Suprapubic skin (tissue), 4 donors: Measurements from ENCODE around the gene FAM32A. TPM values are rescaled to one million over a fixed set of nuclear protein-coding genes. Genes with fewer than 3 reads are reported as not detected.

Source experiments
- DNase-seq, 2 donors: peaks; one replicate each; pipeline ENCODE4 v3.0.0-alpha.2; 2019; ENCODE audit warnings: low spot score in 2 of 2
- H3K27ac ChIP-seq: fragments of 200-600 bp; sonication (generic); one replicate; pipeline ENCODE4 v1.5.1; 2019
- H3K27me3 ChIP-seq: fragments of 200-600 bp; sonication (generic); one replicate; pipeline ENCODE4 v1.5.1; 2019
- H3K36me3 ChIP-seq: fragments of 200-600 bp; sonication (generic); one replicate; pipeline ENCODE4 v1.5.1; 2019
- H3K4me1 ChIP-seq: fragments of 200-600 bp; sonication (generic); one replicate; pipeline ENCODE4 v1.5.1; 2019
- H3K4me3 ChIP-seq: fragments of 200-600 bp; sonication (generic); one replicate; pipeline ENCODE4 v1.5.1; 2019; ENCODE audit warnings: mild to moderate bottlenecking
- H3K9me3 ChIP-seq: fragments of 200-600 bp; sonication (generic); one replicate; pipeline ENCODE4 v1.5.1; 2019
- CTCF ChIP-seq, 2 donors: fragments of 200-600 bp in 1 of 2; fragments of 450-650 bp in 1 of 2; sonication (generic) in 1 of 2; IDR thresholded peaks; one replicate each; pipeline ENCODE4 v1.5.1; 2016 to 2019; ENCODE audit warnings: antibody characterized with exemption in 2 of 2, mild to moderate bottlenecking in 1 of 2, moderate library complexity in 1 of 2
- EP300 ChIP-seq: sonication (generic); formaldehyde crosslinking; IDR thresholded peaks from one replicate; pipeline ENCODE4 v1.6.1; 2017; ENCODE audit warnings: antibody characterized with exemption
- POLR2A ChIP-seq, 2 donors: fragments of 450-650 bp; IDR thresholded peaks; one replicate each; pipeline ENCODE4 v1.6.1; 2017; ENCODE audit warnings: antibody characterized with exemption in 2 of 2, mild to moderate bottlenecking in 2 of 2, moderate library complexity in 2 of 2
- POLR2AphosphoS5 ChIP-seq, 3 donors: sonication (generic); formaldehyde crosslinking; IDR thresholded peaks; one replicate each; pipeline ENCODE4 v1.6.1; 2017; ENCODE audit warnings: antibody characterized with exemption in 3 of 3
- WGBS: methylation state at CpG from one replicate; pipeline ENCODE4 v1.1.5; 2018; 5-methylcytosine and 5-hydroxymethylcytosine counted together
- total RNA-seq, 4 donors: library from RNA; depleted of rRNA; stranded (reverse); fragments of >200 nt; gene quantifications; one replicate each; pipeline ENCODE4 v1.1.0, GENCODE V29; 2016

Gene FAM32A
- total RNA-seq, 4 donors from 2014 or later = 64.2 to 102 (median 81.2) TPM

GRCh38 chr19:16164222-16164890 lies 20.9 kb upstream of the FAM32A start:
- TF ChIP-seq EP300 = no peak
- TF ChIP-seq POLR2A (IDR thresholded peaks at IDR 0.05) = no peak
- no peak for TF ChIP-seq CTCF (IDR thresholded peaks at IDR 0.05)
- TF ChIP-seq POLR2AphosphoS5 (IDR thresholded peaks at IDR 0.05) = no peak
- Histone ChIP-seq H3K4me3 (no peak overlapping the region), H3K36me3 (no peaks in the 10 kb centered on the region), H3K4me1 (no peaks in the 10 kb centered on the region), H3K27ac (no peak overlapping the region), H3K9me3 (no peaks in the 10 kb centered on the region), H3K27me3 (no peaks in the 10 kb centered on the region)
- 84% methylated on average over 13 of the region's 13 CpGs for WGBS
- no peak for DNase-seq

GRCh38 chr19:16166417-16166816 lies 18.8 kb upstream of the FAM32A start:
- WGBS = 90% methylated on average over 1 of the region's 1 CpG
- no peak for DNase-seq
- H3K9me3 ChIP-seq = no peaks in the 10 kb centered on the region
- no peak overlapping the region for H3K4me3 ChIP-seq
- no peak overlapping the region for H3K27ac ChIP-seq
- no peaks in the 10 kb centered on the region for H3K36me3 ChIP-seq
- no peaks in the 10 kb centered on the region for H3K4me1 ChIP-seq
- H3K27me3 ChIP-seq = no peaks in the 10 kb centered on the region
- no peak for TF ChIP-seq POLR2A (IDR thresholded peaks at IDR 0.05)
- no peak for TF ChIP-seq CTCF (IDR thresholded peaks at IDR 0.05)
- TF ChIP-seq EP300 = no peak
- no peak for TF ChIP-seq POLR2AphosphoS5 (IDR thresholded peaks at IDR 0.05)

DNA sequence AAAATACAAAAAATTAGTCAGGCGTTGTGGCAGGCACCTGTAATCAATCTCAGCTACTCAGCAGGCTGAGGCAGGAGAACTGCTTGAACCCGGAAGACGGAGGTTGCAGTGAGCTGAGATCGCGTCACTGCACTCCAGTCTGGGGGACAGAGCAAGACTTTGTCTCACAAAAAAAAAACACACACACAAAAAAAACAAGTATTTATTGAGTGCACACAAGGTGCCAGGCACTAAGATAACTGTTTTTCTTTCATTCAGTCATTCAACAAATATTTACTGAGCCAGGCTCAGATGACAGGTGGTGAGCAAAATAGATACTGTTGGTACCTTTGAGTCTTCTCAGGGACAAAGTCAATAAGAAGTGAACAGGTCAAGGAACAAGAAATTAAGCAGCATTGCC lies 18.2 kb upstream of the FAM32A start:
- TF ChIP-seq CTCF (IDR thresholded peaks at IDR 0.05) (no peak), POLR2A (IDR thresholded peaks at IDR 0.05) (no peak), POLR2AphosphoS5 (IDR thresholded peaks at IDR 0.05) (no peak), EP300 (no peak)
- Histone ChIP-seq H3K36me3 (no peaks in the 10 kb centered on the region), H3K27me3 (no peaks in the 10 kb centered on the region), H3K27ac (no peak overlapping the region), H3K9me3 (no peaks in the 10 kb centered on the region), H3K4me3 (no peak overlapping the region), H3K4me1 (no peaks in the 10 kb centered on the region)
- WGBS = 88% methylated on average over 5 of the region's 5 CpGs
- no peak for DNase-seq

GRCh38 chr19:16168465-16169081 lies 16.6 kb upstream of the FAM32A start:
- H3K27me3 ChIP-seq = no peaks in the 10 kb centered on the region
- no peak overlapping the region for H3K27ac ChIP-seq
- 53% methylated on average over 2 of the region's 2 CpGs for WGBS
- no peaks in the 10 kb centered on the region for H3K4me1 ChIP-seq
- no peak overlapping the region for H3K4me3 ChIP-seq
- TF ChIP-seq POLR2A (IDR thresholded peaks at IDR 0.05) (no peak), POLR2AphosphoS5 (IDR thresholded peaks at IDR 0.05) (no peak)
- DNase-seq = no peak
- H3K36me3 ChIP-seq = no peaks in the 10 kb centered on the region
- H3K9me3 ChIP-seq = no peaks in the 10 kb centered on the region

GRCh38 chr19:16170134-16170533 lies 15.1 kb upstream of the FAM32A start:
- H3K27me3 ChIP-seq = no peaks in the 10 kb centered on the region
- H3K27ac ChIP-seq = no peak overlapping the region
- H3K4me3 ChIP-seq = no peak overlapping the region
- TF ChIP-seq EP300 (no peak), POLR2AphosphoS5 (IDR thresholded peaks at IDR 0.05) (no peak), POLR2A (IDR thresholded peaks at IDR 0.05) (no peak), CTCF (IDR thresholded peaks at IDR 0.05) (no peak)
- H3K4me1 ChIP-seq = no peaks in the 10 kb centered on the region
- no peak for DNase-seq
- no peaks in the 10 kb centered on the region for H3K36me3 ChIP-seq
- 90% methylated on average over 1 of the region's 1 CpG for WGBS
- no peaks in the 10 kb centered on the region for H3K9me3 ChIP-seq
